DMS 273 (cell line): ENCODE data around the gene ORAI3.

Source experiments
- DNase-seq: peaks from one replicate; lab custom pipeline; 2025; ENCODE audit not compliant: unreplicated experiment; lab: John Stamatoyannopoulos, UW

ORAI3 gene

GRCh38 chr16:30966033-30966619 is 17.3 kb downstream of the ORAI3 start:
- DNase-seq, result no peak

- DNase-seq, result no peak
These were observed 18.9 kb downstream of the ORAI3 start for GRCh38 chr16:30967795-30968194.

- DNase-seq, result no peak
These were observed 20.5 kb downstream of the ORAI3 start for GRCh38 chr16:30969246-30969842.

GRCh38 chr16:30971298-30971697 is 22.4 kb downstream of the ORAI3 start:
- DNase-seq, result no peak

GRCh38 chr16:30972872-30973271 is 24.0 kb downstream of the ORAI3 start:
- DNase-seq, result peak; percentile 55

GRCh38 chr16:30974348-30974747 is 25.5 kb downstream of the ORAI3 start:
- no peak for DNase-seq

- DNase-seq, result no peak
These were observed 27.6 kb downstream of the ORAI3 start for GRCh38 chr16:30976486-30976885.

GRCh38 chr16:30977502-30977901 is 28.6 kb downstream of the ORAI3 start:
- DNase-seq, result peak; percentile 63

GRCh38 chr16:30979170-30980022 is 30.5 kb downstream of the ORAI3 start:
- no peak for DNase-seq

GRCh38 chr16:30980023-30980371 is 31.1 kb downstream of the ORAI3 start:
- no peak for DNase-seq

- no peak for DNase-seq
These were observed 31.6 kb downstream of the ORAI3 start for GRCh38 chr16:30980434-30980833.

- no peak for DNase-seq
These were observed 32.1 kb downstream of the ORAI3 start for GRCh38 chr16:30980959-30981358.

- DNase-seq, result no peak
These were observed 33.9 kb downstream of the ORAI3 start for GRCh38 chr16:30982548-30983288.

- DNase-seq, result peak; percentile 40
These were observed 34.5 kb downstream of the ORAI3 start for GRCh38 chr16:30983289-30983889.

- no peak for DNase-seq
These were observed 35.2 kb downstream of the ORAI3 start for GRCh38 chr16:30983898-30984610.

GRCh38 chr16:30984669-30985400 is 36.0 kb downstream of the ORAI3 start, which contains the start of gene HSD3B7:
Gene HSD3B7, plus strand, starts transcription at chr16:30985207. Its CDS starts 452 bp downstream, at chr16:30985659.
- peak; percentile 95 for DNase-seq

- peak; percentile 91 for DNase-seq
These were observed 36.7 kb downstream of the ORAI3 start for GRCh38 chr16:30985401-30986128.

- DNase-seq, result no peak
These were observed 37.5 kb downstream of the ORAI3 start for GRCh38 chr16:30986129-30986991.
